ENCODE results near the gene E2F4.
A peak's percentile ranks its signal among the peaks of the same experiment; 100 is the strongest.

The E2F4 gene

GRCh38 chr16:67157892-67158635, 33.9 kb upstream of the E2F4 start:
- DNase-seq (ENCODE audit: low read depth, low spot score), result no peak

GRCh38 chr16:67158637-67159600, 33.0 kb upstream of the E2F4 start:
- DNase-seq (ENCODE audit: low read depth, low spot score), result peak; percentile 45

- no peak for DNase-seq (ENCODE audit: low read depth, low spot score)
Observed at GRCh38 chr16:67161595-67162058, 30.3 kb upstream of the E2F4 start.

- DNase-seq (ENCODE audit: low read depth, low spot score), result peak; percentile 45
Observed at GRCh38 chr16:67162506-67163163, 29.3 kb upstream of the E2F4 start.

- DNase-seq (ENCODE audit: low read depth, low spot score), result peak; percentile 68
Observed at GRCh38 chr16:67163164-67163998, 28.6 kb upstream of the E2F4 start.

- no peak for DNase-seq (ENCODE audit: low read depth, low spot score)
Observed at GRCh38 chr16:67163999-67164558, 27.9 kb upstream of the E2F4 start.

- DNase-seq (ENCODE audit: low read depth, low spot score), result no peak
Observed at GRCh38 chr16:67164599-67165061, 27.3 kb upstream of the E2F4 start, which contains the start of gene HSF4. TSS of gene HSF4 (plus strand) at chr16:67164745. CDS start at chr16:67164812, 67 bp downstream.

- DNase-seq (ENCODE audit: low read depth, low spot score), result peak; percentile 46
Observed at GRCh38 chr16:67165121-67166078, 26.6 kb upstream of the E2F4 start.

- DNase-seq (ENCODE audit: low read depth, low spot score), result no peak
Observed at GRCh38 chr16:67166110-67166547, 25.8 kb upstream of the E2F4 start.

- no peak for DNase-seq (ENCODE audit: low read depth, low spot score)
Observed at GRCh38 chr16:67166598-67167168, 25.3 kb upstream of the E2F4 start.

GRCh38 chr16:67167588-67167987, 24.4 kb upstream of the E2F4 start:
- no peak for DNase-seq (ENCODE audit: low read depth, low spot score)

GRCh38 chr16:67169011-67169451, 22.9 kb upstream of the E2F4 start:
- no peak for DNase-seq (ENCODE audit: low read depth, low spot score)

GRCh38 chr16:67169642-67170167, 22.2 kb upstream of the E2F4 start:
- DNase-seq (ENCODE audit: low read depth, low spot score), result peak; percentile 55

GRCh38 chr16:67170168-67170948, 21.6 kb upstream of the E2F4 start, which contains the start of gene NOL3:
TSS of gene NOL3 (plus strand) at chr16:67170538.
- DNase-seq (ENCODE audit: low read depth, low spot score), result peak; percentile 89

- DNase-seq (ENCODE audit: low read depth, low spot score), result peak; percentile 40
Observed at GRCh38 chr16:67170949-67171649, 20.9 kb upstream of the E2F4 start.

- DNase-seq (ENCODE audit: low read depth, low spot score), result no peak
Observed at GRCh38 chr16:67173323-67173722, 18.6 kb upstream of the E2F4 start.

Measured in astrocyte of the hippocampus (primary cell).